Measurements from ENCODE around the gene GINS1.

- TF ChIP-seq CTCF (IDR thresholded peaks at IDR 0.05) (no peak), POLR2A (IDR thresholded peaks at IDR 0.05) (no peak)
Measured at GRCh38 chr20:25368526-25368925, 38.9 kb upstream of the GINS1 start.

All from stomach (tissue), 4 donors.